Measurements from ENCODE around the gene LBX1. TPM values are rescaled to one million over a fixed set of nuclear protein-coding genes. Genes with fewer than 3 reads are reported as not detected.
A peak's percentile ranks its signal among the peaks of the same experiment; 100 is the strongest.
"Not testable (repeated sequence)": the region's sequence is repeated elsewhere in the genome, so short reads cannot be mapped to it uniquely, and the experiment has no call there.

Gene LBX1
- total RNA-seq, 1 experiment from 2014 or later: not detected

DNA sequence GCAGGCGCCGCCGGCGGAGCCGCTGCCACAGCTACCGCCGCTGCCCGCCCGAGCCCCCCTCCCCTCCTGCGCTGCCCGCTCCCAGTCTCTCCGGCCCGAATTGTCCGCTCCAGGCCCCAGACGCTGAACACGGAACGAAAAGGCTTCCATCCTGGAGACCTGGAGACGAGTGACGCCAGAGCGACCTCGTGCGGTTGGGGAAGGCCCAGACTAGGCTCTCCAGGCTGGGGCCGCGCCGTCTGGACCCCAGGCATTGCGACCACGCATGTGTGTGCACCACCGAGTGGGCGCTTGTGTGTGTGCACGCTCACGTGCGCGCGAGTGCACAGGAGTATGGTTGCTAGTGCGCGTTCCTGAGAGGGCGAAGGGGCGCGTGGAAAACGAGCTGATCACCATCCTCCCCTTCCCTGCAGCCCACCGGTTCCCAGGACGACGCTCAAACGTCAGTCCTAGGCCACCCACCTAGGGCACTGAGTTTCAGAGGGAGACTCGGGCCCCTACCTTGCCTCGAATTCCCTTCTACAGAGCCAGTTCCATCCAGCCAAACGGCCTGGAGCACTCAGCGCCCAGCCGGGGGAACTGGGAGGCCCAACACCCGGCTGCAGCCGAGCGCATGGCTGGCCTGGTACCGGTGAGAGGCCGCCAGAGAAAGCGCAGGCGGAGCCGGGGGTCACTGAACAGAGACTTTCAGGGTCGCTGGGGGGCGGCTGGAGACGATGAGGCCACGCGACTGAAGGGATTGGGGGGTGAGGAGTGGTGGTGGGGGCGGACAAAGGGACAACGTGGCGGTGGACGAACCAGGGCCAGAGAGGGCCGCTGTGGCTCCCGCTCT, 11.6 kb downstream of the LBX1 start:
- peaks cover 96% of the 10 kb centered on the region for H3K27me3 ChIP-seq (replicated peaks)
- H3K4me3 ChIP-seq: no peak overlapping the region
- H3K4me1 ChIP-seq (replicated peaks): peaks cover 11% of the 10 kb centered on the region
- H3K9me3 ChIP-seq (replicated peaks): 0 out of 2 replicates have a peak, but pooled peaks cover 4% of the 10 kb centered on the region
- DNase-seq (ENCODE audit: low read depth in 1 of 2, low spot score in 2 of 2): no peak
- H3K27ac ChIP-seq: no peak overlapping the region
- H3K36me3 ChIP-seq: no peaks in the 10 kb centered on the region

GRCh38 chr10:101217044-101217425, 12.2 kb downstream of the LBX1 start:
- H3K4me1 ChIP-seq (replicated peaks): peaks cover 10% of the 10 kb centered on the region
- H3K9me3 ChIP-seq (replicated peaks): 0 out of 2 replicates have a peak, but pooled peaks cover 4% of the 10 kb centered on the region
- H3K27me3 ChIP-seq (replicated peaks): peaks cover 96% of the 10 kb centered on the region
- H3K36me3 ChIP-seq: no peaks in the 10 kb centered on the region
- H3K27ac ChIP-seq: no peak overlapping the region
- H3K4me3 ChIP-seq: no peak overlapping the region
- no peak for DNase-seq (ENCODE audit: low read depth in 1 of 2, low spot score in 2 of 2)

GRCh38 chr10:101216207-101217043, 12.8 kb downstream of the LBX1 start:
- Histone ChIP-seq H3K27me3 (replicated peaks) (peaks cover 96% of the 10 kb centered on the region), H3K4me3 (no peak overlapping the region)
- DNase-seq (ENCODE audit: low read depth in 1 of 2, low spot score in 2 of 2): no peak

DNA sequence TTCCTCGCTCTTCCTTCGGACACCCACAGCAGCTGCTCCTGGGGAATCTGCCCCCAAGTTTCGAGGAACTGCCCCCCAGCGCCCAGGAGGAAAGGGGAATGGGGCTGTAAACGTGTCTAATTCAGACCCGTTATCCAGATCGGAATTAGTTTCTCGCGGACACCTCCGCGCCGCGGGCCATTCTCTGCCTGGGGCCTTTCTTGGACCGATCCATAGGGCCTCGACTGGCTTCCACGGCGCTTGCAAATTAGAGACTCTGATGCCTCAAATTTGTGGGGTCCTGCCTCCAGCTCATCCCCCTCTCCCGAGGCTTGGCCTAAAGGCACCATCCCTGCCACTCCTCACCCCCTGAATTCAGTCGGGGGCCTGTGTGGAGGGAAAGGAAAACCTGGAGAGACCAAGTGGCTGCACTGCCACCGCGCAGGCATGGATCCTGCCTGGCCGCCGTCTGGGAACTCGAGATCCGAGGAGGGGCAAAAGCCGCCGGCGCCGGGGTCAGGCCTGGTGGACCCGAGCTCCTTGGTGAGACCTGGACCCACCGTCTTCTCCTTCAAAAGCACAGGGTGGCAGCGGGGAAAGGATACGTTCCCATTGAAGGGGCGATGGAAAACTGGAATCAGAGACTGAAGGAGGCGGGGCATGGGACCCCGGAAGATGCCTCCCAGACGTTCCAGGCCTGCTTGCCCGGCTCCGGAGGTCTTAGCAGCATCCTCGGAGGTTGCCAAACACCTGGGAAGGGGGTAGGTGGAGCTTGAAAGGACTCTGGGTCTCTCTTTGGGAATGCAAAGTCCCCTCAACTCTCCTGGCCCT, 13.7 kb downstream of the LBX1 start:
- H3K4me3 ChIP-seq: no peak overlapping the region

More at GRCh38 chr10:101216207-101217043, 12.8 kb downstream of the LBX1 start:
- 0 out of 2 replicates have a peak, but pooled peaks cover 4% of the 10 kb centered on the region for H3K9me3 ChIP-seq (replicated peaks)
- H3K27ac ChIP-seq: no peak overlapping the region
- H3K4me1 ChIP-seq (replicated peaks): peaks cover 10% of the 10 kb centered on the region
- H3K36me3 ChIP-seq: no peaks in the 10 kb centered on the region

DNA sequence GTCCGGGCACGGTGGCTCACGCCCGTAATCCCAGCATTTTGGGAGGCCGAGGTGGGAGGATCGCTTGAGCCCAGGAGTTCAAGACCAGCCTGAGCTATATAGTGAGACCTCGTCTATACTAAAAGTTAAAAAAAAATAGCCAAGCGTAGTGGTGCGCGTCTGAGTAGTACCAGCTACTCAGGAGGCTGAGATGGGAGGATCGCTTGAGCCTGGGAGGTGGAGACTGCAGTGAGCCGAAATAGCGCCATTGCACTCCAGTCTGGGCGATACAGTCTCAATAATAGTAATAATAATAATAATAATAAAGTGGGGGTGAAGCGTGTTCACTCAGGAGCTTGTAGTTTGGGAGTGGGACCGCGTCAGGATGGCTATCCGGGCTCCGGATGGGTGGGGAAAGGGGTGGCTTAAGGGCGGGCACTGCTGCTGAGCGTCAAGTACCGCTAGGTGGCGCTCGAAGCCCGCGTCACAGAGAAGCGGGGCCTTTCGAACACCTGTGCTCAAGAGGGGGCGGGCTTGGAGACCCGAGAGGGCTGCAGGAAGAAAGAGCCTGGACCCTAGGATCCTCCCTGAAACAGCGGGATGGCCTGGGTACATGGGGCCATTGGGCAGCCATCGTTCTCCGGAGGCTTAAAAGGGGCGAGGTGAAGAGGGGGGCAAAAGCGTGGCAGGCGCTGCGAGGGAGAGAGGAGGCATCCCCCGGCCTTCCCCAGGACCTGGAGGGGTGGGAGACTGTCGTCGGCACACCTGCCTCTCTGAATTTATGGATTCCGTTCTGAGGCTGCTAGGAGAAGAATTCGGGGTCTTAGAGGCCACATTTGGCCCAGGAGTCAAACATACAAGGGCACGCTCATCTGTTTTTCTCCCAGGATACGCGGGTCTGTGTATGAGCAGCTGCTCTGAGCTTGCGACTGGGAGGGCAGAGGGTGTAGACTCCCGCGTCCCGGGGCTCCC, 14.5 kb downstream of the LBX1 start:
- peaks cover 10% of the 10 kb centered on the region for H3K4me1 ChIP-seq (replicated peaks)
- H3K27ac ChIP-seq: no peak overlapping the region
- no peaks in the 10 kb centered on the region for H3K36me3 ChIP-seq
- peaks cover 96% of the 10 kb centered on the region for H3K27me3 ChIP-seq (replicated peaks)
- no peak overlapping the region for H3K4me3 ChIP-seq
- 0 out of 2 replicates have a peak, but pooled peaks cover 4% of the 10 kb centered on the region for H3K9me3 ChIP-seq (replicated peaks)
- DNase-seq (ENCODE audit: low read depth in 1 of 2, low spot score in 2 of 2): peak; percentile 47 to 67

More for the DNA sequence above, 13.7 kb downstream of the LBX1 start:
- peaks cover 10% of the 10 kb centered on the region for H3K4me1 ChIP-seq (replicated peaks)
- H3K27ac ChIP-seq: no peak overlapping the region
- no peak for DNase-seq (ENCODE audit: low read depth in 1 of 2, low spot score in 2 of 2)
- H3K36me3 ChIP-seq: no peaks in the 10 kb centered on the region
- 0 out of 2 replicates have a peak, but pooled peaks cover 4% of the 10 kb centered on the region for H3K9me3 ChIP-seq (replicated peaks)
- H3K27me3 ChIP-seq (replicated peaks): peaks cover 96% of the 10 kb centered on the region

DNA sequence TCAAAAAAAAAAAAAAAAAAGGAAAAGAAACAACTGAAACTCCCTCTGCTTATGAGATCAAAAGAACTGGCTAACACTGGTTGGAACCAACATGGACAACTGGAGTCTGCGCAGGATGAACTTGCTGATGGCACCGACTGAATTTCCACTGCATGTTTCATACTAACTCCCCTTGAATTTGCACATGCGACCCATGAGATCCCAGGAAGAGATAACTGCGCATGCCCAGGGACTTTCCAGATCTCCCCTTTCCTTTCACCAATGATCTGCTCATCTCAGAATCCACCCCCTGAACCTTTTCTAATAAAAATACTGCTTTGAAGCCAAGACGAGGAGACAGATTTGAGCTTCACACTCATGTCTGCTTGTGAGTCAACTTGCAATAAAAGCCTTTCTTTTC, 20.7 kb downstream of the LBX1 start:
- H3K4me1 ChIP-seq (replicated peaks): peaks cover 3% of the 10 kb centered on the region; the same call in 1 of the 2 replicates
- no peaks in the 10 kb centered on the region for H3K9me3 ChIP-seq (replicated peaks)
- H3K27ac ChIP-seq: no peak overlapping the region
- DNase-seq (ENCODE audit: low read depth in 1 of 2, low spot score in 2 of 2): no peak
- H3K36me3 ChIP-seq: no peaks in the 10 kb centered on the region
- H3K4me3 ChIP-seq: no peak overlapping the region
- peaks cover 65% of the 10 kb centered on the region for H3K27me3 ChIP-seq (replicated peaks)

- Histone ChIP-seq H3K9me3 (replicated peaks) (no peaks in the 10 kb centered on the region), H3K27ac (no peak overlapping the region), H3K4me3 (no peak overlapping the region), H3K36me3 (no peaks in the 10 kb centered on the region), H3K27me3 (replicated peaks) (peaks cover 59% of the 10 kb centered on the region), H3K4me1 (replicated peaks) (no peaks in the 10 kb centered on the region)
- DNase-seq (ENCODE audit: low read depth in 1 of 2, low spot score in 2 of 2): no peak
These were observed 22.2 kb downstream of the LBX1 start for GRCh38 chr10:101207026-101207425.

GRCh38 chr10:101202667-101203066, 26.6 kb downstream of the LBX1 start:
- H3K4me3 ChIP-seq; H3K4me1 ChIP-seq (replicated peaks); H3K27ac ChIP-seq; DNase-seq (ENCODE audit: low read depth in 1 of 2, low spot score in 2 of 2); H3K9me3 ChIP-seq (replicated peaks); H3K36me3 ChIP-seq: not testable (repeated sequence)
- H3K27me3 ChIP-seq (replicated peaks): peaks cover 46% of the 10 kb centered on the region

GRCh38 chr10:101198326-101198977, 30.8 kb downstream of the LBX1 start:
- DNase-seq (ENCODE audit: low read depth in 1 of 2, low spot score in 2 of 2); H3K9me3 ChIP-seq (replicated peaks); H3K4me1 ChIP-seq (replicated peaks); H3K36me3 ChIP-seq; H3K4me3 ChIP-seq; H3K27ac ChIP-seq: not testable (repeated sequence)
- H3K27me3 ChIP-seq (replicated peaks): peaks cover 54% of the 10 kb centered on the region

DNA sequence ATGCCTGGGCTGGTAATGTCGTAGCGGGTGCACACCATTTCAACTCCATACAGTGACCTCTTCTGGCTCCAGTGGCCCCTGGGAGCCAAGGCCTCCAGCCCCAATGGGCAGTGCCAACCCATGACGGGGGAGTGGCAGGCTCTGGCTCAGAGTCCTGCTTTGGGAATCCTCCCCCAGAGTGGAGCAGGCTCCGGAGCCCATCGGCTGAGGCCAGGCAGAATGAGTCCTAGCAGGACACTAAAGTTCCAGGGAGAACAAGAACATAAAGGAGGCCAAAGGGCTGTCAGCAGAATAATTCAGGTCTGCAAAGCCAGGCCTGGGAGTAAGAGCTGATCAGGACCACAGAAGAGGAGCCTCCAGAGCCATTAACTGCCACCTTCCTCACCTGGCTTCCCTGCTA, 33.3 kb downstream of the LBX1 start:
- Histone ChIP-seq H3K27ac (no peak overlapping the region), H3K4me1 (replicated peaks) (no peaks in the 10 kb centered on the region), H3K9me3 (replicated peaks) (no peaks in the 10 kb centered on the region), H3K27me3 (replicated peaks) (peaks cover 43% of the 10 kb centered on the region), H3K4me3 (no peak overlapping the region), H3K36me3 (no peaks in the 10 kb centered on the region)
- no peak for DNase-seq (ENCODE audit: low read depth in 1 of 2, low spot score in 2 of 2)

- Histone ChIP-seq H3K4me3 (no peak overlapping the region), H3K27me3 (replicated peaks) (peaks cover 28% of the 10 kb centered on the region), H3K4me1 (replicated peaks) (no peaks in the 10 kb centered on the region), H3K36me3 (no peaks in the 10 kb centered on the region), H3K9me3 (replicated peaks) (no peaks in the 10 kb centered on the region), H3K27ac (no peak overlapping the region)
- no peak for DNase-seq (ENCODE audit: low read depth in 1 of 2, low spot score in 2 of 2)
These were observed 39.5 kb downstream of the LBX1 start for GRCh38 chr10:101189461-101190401.

Data from SJSA1 (cell line).